HCT116 (cell line): Measurements from ENCODE around the gene FBXW4. TPM values are rescaled to one million over a fixed set of nuclear protein-coding genes. Genes with fewer than 3 reads are reported as not detected.

Experiments used
- ATAC-seq: fragments of 200-7000 bp; cut with Tn5 transposase; 2 replicates; pipeline ENCODE4 v1.9.1; 2020; ENCODE audit warnings: mild to moderate bottlenecking, moderate library complexity
- BruUV-seq: library from RNA; stranded (reverse); fragments of 400-500 nt; replicated peaks from 2 replicates; lab custom pipeline; 2021; lab: Mats Ljungman, UMichigan
- CTCF ChIA-PET: fragments of 300-600 bp; sonication (Branson Sonifier 250); formaldehyde crosslinking; loops from one replicate; lab custom pipeline; 2021; ENCODE audit warnings: antibody characterized with exemption; lab: Charles Lee
- POLR2A ChIA-PET: fragments of 300-600, 350-600 bp; sonication (Branson Sonifier 250); formaldehyde crosslinking; loops from one replicate; lab custom pipeline; 2021; ENCODE audit warnings: antibody characterized with exemption; lab: Charles Lee
- RAD21 ChIA-PET, 2 experiments: fragments of 300-600 bp; sonication (Branson Sonifier 250); formaldehyde crosslinking; loops; one replicate each; lab custom pipeline; 2023; ENCODE audit warnings: low total read pairs in 2 of 2; ENCODE audit not compliant: uncharacterized antibody in 2 of 2, unreplicated experiment in 2 of 2, low non-redundant PET in 1 of 2; lab: Charles Lee
- DNase-seq: peaks from one replicate; pipeline ENCODE4 v3.0.0-alpha.2; 2010; ENCODE audit warnings: low read depth, low spot score
- H2AFZ ChIP-seq: fragments of 200-600 bp; shearing (Covaris generic), sonication (generic); 2 replicates; pipeline ENCODE4 v1.6.1; 2017; ENCODE audit warnings: low read depth, mixed run types, mixed read lengths, antibody characterized with exemption, low read length; ENCODE audit not compliant: poor library complexity, severe bottlenecking
- H3K27ac ChIP-seq: 2 replicates; pipeline ENCODE4 v1.5.1; 2012; ENCODE audit warnings: low read depth, low read length
- H3K27me3 ChIP-seq: fragments of 200-600 bp; sonication (generic); 2 replicates; pipeline ENCODE4 v1.6.1; 2016; ENCODE audit warnings: mixed run types, low read length, mixed read lengths; ENCODE audit not compliant: insufficient read depth
- H3K36me3 ChIP-seq, 2 experiments: fragments of 200-500 bp in 1 of 2; fragments of 200-600 bp in 1 of 2; sonication (Bioruptor generic) in 1 of 2; sonication (generic) in 1 of 2; 2 replicates each; pipeline versions ENCODE4 v1.5.1 to v1.6.1; 2014 to 2016; ENCODE audit warnings: low read length in 2 of 2, inconsistent platforms in 1 of 2, mixed read lengths in 1 of 2, mixed run types in 1 of 2; ENCODE audit not compliant: insufficient read depth in 2 of 2, control insufficient read depth in 1 of 2
- H3K4me1 ChIP-seq, 2 experiments: fragments of 200-600 bp in 1 of 2; sonication (generic) in 1 of 2; 2 replicates each; pipeline versions ENCODE4 v1.5.1 to v1.6.1; 2012 to 2017; ENCODE audit warnings: low read length in 2 of 2, inconsistent platforms in 1 of 2, mild to moderate bottlenecking in 1 of 2, mixed read lengths in 1 of 2, mixed run types in 1 of 2, moderate library complexity in 1 of 2; ENCODE audit not compliant: insufficient read depth in 2 of 2, control insufficient read depth in 1 of 2
- H3K4me2 ChIP-seq: fragments of 200-600 bp; sonication (generic); 2 replicates; pipeline ENCODE4 v1.6.1; 2017; ENCODE audit warnings: mixed run types, low read length, mixed read lengths
- H3K4me3 ChIP-seq, 2 experiments: fragments of 200-600 bp in 1 of 2; sonication (generic) in 1 of 2; replicated peaks in 1 of 2; 2 replicates each; pipeline ENCODE4 v1.5.1; 2011 to 2016; ENCODE audit warnings: low read length in 2 of 2, control low read depth in 1 of 2, low read depth in 1 of 2, mild to moderate bottlenecking in 1 of 2, mixed read lengths in 1 of 2, mixed run types in 1 of 2
- H3K79me2 ChIP-seq: fragments of 200-600 bp; sonication (generic); 2 replicates; pipeline ENCODE4 v1.6.1; 2017; ENCODE audit warnings: mild to moderate bottlenecking, mixed run types, low read length, moderate library complexity, mixed read lengths; ENCODE audit not compliant: insufficient read depth
- H3K9ac ChIP-seq: fragments of 200-600 bp; sonication (generic); 2 replicates; pipeline ENCODE4 v1.6.1; 2016; ENCODE audit warnings: low read length, mixed read lengths
- H3K9me2 ChIP-seq: fragments of 200-600 bp; sonication (generic), shearing (Covaris generic); 2 replicates; pipeline ENCODE4 v1.6.1; 2017; ENCODE audit warnings: mixed run types, mild to moderate bottlenecking, moderate library complexity; ENCODE audit not compliant: insufficient read depth
- H3K9me3 ChIP-seq, 2 experiments: fragments of 200-500 bp in 1 of 2; fragments of 200-600 bp in 1 of 2; sonication (Bioruptor generic) in 1 of 2; sonication (generic) in 1 of 2; 2 replicates each; pipeline ENCODE4 v1.6.1; 2014 to 2017; ENCODE audit warnings: low read length in 2 of 2, mixed read lengths in 2 of 2, inconsistent platforms in 1 of 2, low read depth in 1 of 2, mild to moderate bottlenecking in 1 of 2, mixed run types in 1 of 2, moderate library complexity in 1 of 2; ENCODE audit not compliant: control insufficient read depth in 1 of 2, insufficient read depth in 1 of 2
- H4K20me1 ChIP-seq: fragments of 200-600 bp; sonication (generic), shearing (Covaris generic); 2 replicates; pipeline ENCODE4 v1.6.1; 2017; ENCODE audit warnings: mixed run types, mild to moderate bottlenecking, moderate library complexity; ENCODE audit not compliant: insufficient read depth
- ATF3 ChIP-seq: IDR thresholded peaks from 2 replicates; pipeline ENCODE4 v1.6.1; 2012
- CTCF ChIP-seq, 3 experiments: fragments of 200-600 bp in 1 of 3; sonication (generic) in 1 of 3; IDR thresholded peaks in 2 of 3; conservative IDR thresholded peaks in 1 of 3; 2 replicates each; pipeline ENCODE4 v1.5.1; 2012 to 2017; ENCODE audit warnings: low read depth in 2 of 3, low read length in 2 of 3, antibody characterized with exemption in 1 of 3, borderline replicate concordance in 1 of 3, control low read depth in 1 of 3, mild to moderate bottlenecking in 1 of 3, mixed read lengths in 1 of 3, mixed run types in 1 of 3, moderate library complexity in 1 of 3; ENCODE audit not compliant: insufficient read depth in 1 of 3
- EGR1 ChIP-seq: IDR thresholded peaks from 2 replicates; pipeline ENCODE4 v1.6.1; 2012; ENCODE audit warnings: low read depth
- JUND ChIP-seq: IDR thresholded peaks from 2 replicates; pipeline ENCODE4 v1.6.1; 2012
- MAX ChIP-seq: IDR thresholded peaks from 2 replicates; pipeline ENCODE4 v1.6.1; 2012
- ZBTB33 ChIP-seq: IDR thresholded peaks from 2 replicates; pipeline ENCODE4 v1.6.1; 2011; ENCODE audit warnings: mild to moderate bottlenecking, low read length, moderate library complexity; ENCODE audit not compliant: insufficient replicate concordance; ENCODE audit errors: extremely low read depth
- ZFX ChIP-seq: fragments of 450-650 bp; IDR thresholded peaks from 2 replicates; pipeline ENCODE4 v1.6.1; 2017
- intact Hi-C: fragments of 100-400 bp; cut with micrococcal nuclease; formaldehyde crosslinking; loops from 2 replicates; pipeline ENCODE4 v1.10.0; 2022
- total RNA-seq: library from RNA; stranded (reverse); gene quantifications from one replicate; pipeline ENCODE4 v1.2.1, GENCODE V29; 2021; ENCODE audit not compliant: unreplicated experiment

The FBXW4 gene
- total RNA-seq, 1 experiment from 2014 or later = 35.3 TPM

- no peaks in the 10 kb centered on the region for H3K9me3 ChIP-seq
- intact Hi-C loops = no loop called here
- no peak overlapping the region for H3K27ac ChIP-seq
- ChIA-PET RAD21 (no interaction called here), CTCF (interaction anchor here (0.8 kb wide), 1 partner anchor 60 kb away, joined by 3 read pairs; no protein-coding TSS in a partner anchor), POLR2A (no interaction called here)
- H3K9ac ChIP-seq = no peak overlapping the region
- H3K4me3 ChIP-seq = no peak overlapping the region
- no peaks in the 10 kb centered on the region for H3K4me1 ChIP-seq
- BruUV-seq = no TSS peak
- H4K20me1 ChIP-seq = no peaks in the 10 kb centered on the region
- peaks cover 0 to 13% of the 10 kb centered on the region in 2 experiments; a peak in 2 of 4 replicates for H3K36me3 ChIP-seq
- no peak for ATAC-seq
- H3K4me2 ChIP-seq = no peak overlapping the region
- no peaks in the 10 kb centered on the region for H3K27me3 ChIP-seq
- no peaks in the 10 kb centered on the region for H3K79me2 ChIP-seq
- TF ChIP-seq ZFX (no peak), CTCF (IDR thresholded peaks at IDR 0.05 in 2 of 3, conservative IDR thresholded peaks at IDR 0.05 in 1 of 3; ENCODE audit: borderline replicate concordance in 1 of 3, insufficient read depth in 1 of 3, low read depth in 2 of 3, low read length in 2 of 3) (no peak), ATF3 (no peak), EGR1 (no peak), ZBTB33 (no peak), JUND (no peak), MAX (no peak)
- no peak for DNase-seq
- H3K9me2 ChIP-seq = no peaks in the 10 kb centered on the region
- H2AFZ ChIP-seq = no peak overlapping the region
Measured at GRCh38 chr10:101663097-101663496, 31.9 kb downstream of the FBXW4 start.
